H9 (cell line): ENCODE data around the gene GCC2. TPM values are rescaled to one million over a fixed set of nuclear protein-coding genes. Genes with fewer than 3 reads are reported as not detected.

Source experiments
- DNase-seq: peaks from one replicate; pipeline ENCODE4 v3.0.0-alpha.2; 2017
- H2AFZ ChIP-seq: one replicate; pipeline ENCODE4 v1.6.1; 2013; ENCODE audit warnings: mild to moderate bottlenecking, low read length, control low read depth, moderate library complexity
- H2AK5ac ChIP-seq: 2 replicates; pipeline ENCODE4 v1.6.1; 2013; ENCODE audit warnings: low read length, control low read depth, mixed read lengths; ENCODE audit not compliant: insufficient read length
- H2BK120ac ChIP-seq: one replicate; pipeline ENCODE4 v1.6.1; 2013; ENCODE audit warnings: low read depth, mild to moderate bottlenecking, low read length, control low read depth, inconsistent platforms; ENCODE audit not compliant: poor library complexity, severe bottlenecking
- H2BK12ac ChIP-seq: 2 replicates; pipeline ENCODE4 v1.6.1; 2013; ENCODE audit warnings: low read length, control low read depth, mixed read lengths, low read depth; ENCODE audit not compliant: insufficient read length
- H2BK15ac ChIP-seq: 2 replicates; pipeline ENCODE4 v1.6.1; 2013; ENCODE audit warnings: low read depth, low read length, control low read depth
- H2BK20ac ChIP-seq: one replicate; pipeline ENCODE4 v1.6.1; 2013; ENCODE audit warnings: low read depth, mild to moderate bottlenecking, low read length, control low read depth, inconsistent platforms; ENCODE audit not compliant: poor library complexity, severe bottlenecking
- H2BK5ac ChIP-seq: 2 replicates; pipeline ENCODE4 v1.6.1; 2013; ENCODE audit warnings: low read length, control low read depth, mixed read lengths; ENCODE audit not compliant: insufficient read length
- H3K14ac ChIP-seq: 2 replicates; pipeline ENCODE4 v1.6.1; 2013; ENCODE audit warnings: low read length, control low read depth; ENCODE audit not compliant: insufficient read depth
- H3K18ac ChIP-seq: 2 replicates; pipeline ENCODE4 v1.6.1; 2013; ENCODE audit warnings: low read depth, mild to moderate bottlenecking, mixed read lengths, low read length, control low read depth; ENCODE audit not compliant: insufficient read length
- H3K23ac ChIP-seq: 2 replicates; pipeline ENCODE4 v1.6.1; 2013; ENCODE audit warnings: low read length, control low read depth, mixed read lengths, low read depth; ENCODE audit not compliant: insufficient read length
- H3K23me2 ChIP-seq: 2 replicates; pipeline ENCODE4 v1.6.1; 2013; ENCODE audit warnings: low read depth, mild to moderate bottlenecking, mixed read lengths, low read length, control low read depth; ENCODE audit not compliant: insufficient read length, poor library complexity, severe bottlenecking
- H3K27ac ChIP-seq: 2 replicates; pipeline ENCODE4 v1.5.1; 2013; ENCODE audit warnings: low read length, control low read depth, mixed read lengths, low read depth; ENCODE audit not compliant: insufficient read length
- H3K27me3 ChIP-seq: 2 replicates; pipeline ENCODE4 v1.6.1; 2013; ENCODE audit warnings: low read length, control low read depth, inconsistent platforms; ENCODE audit not compliant: insufficient read depth
- H3K4ac ChIP-seq: 2 replicates; pipeline ENCODE4 v1.6.1; 2013; ENCODE audit warnings: low read depth, mild to moderate bottlenecking, control low read depth, inconsistent platforms, low read length, moderate library complexity
- H3K4me1 ChIP-seq: 2 replicates; pipeline ENCODE4 v1.6.1; 2013; ENCODE audit warnings: low read length, control low read depth, inconsistent platforms; ENCODE audit not compliant: insufficient read depth
- H3K4me2 ChIP-seq: 2 replicates; pipeline ENCODE4 v1.6.1; 2013; ENCODE audit warnings: low read length, control low read depth, mixed read lengths; ENCODE audit not compliant: insufficient read length, insufficient read depth
- H3K56ac ChIP-seq: 2 replicates; pipeline ENCODE4 v1.6.1; 2013; ENCODE audit warnings: low read depth, mild to moderate bottlenecking, mixed read lengths, low read length, control low read depth; ENCODE audit not compliant: insufficient read length
- H3K79me1 ChIP-seq: 2 replicates; pipeline ENCODE4 v1.6.1; 2013; ENCODE audit warnings: low read depth, mild to moderate bottlenecking, moderate library complexity, low read length, control low read depth, inconsistent platforms; ENCODE audit not compliant: insufficient read depth, poor library complexity, severe bottlenecking
- H3K79me2 ChIP-seq: 2 replicates; pipeline ENCODE4 v1.6.1; 2013; ENCODE audit warnings: low read length, control low read depth, inconsistent platforms; ENCODE audit not compliant: insufficient read depth
- H3K9ac ChIP-seq: 2 replicates; pipeline ENCODE4 v1.6.1; 2013; ENCODE audit warnings: low read length, control low read depth, mixed read lengths; ENCODE audit not compliant: insufficient read length; ENCODE audit errors: extremely low read depth
- H3K9me3 ChIP-seq: one replicate; pipeline ENCODE4 v1.6.1; 2013; ENCODE audit warnings: low read depth, low read length, inconsistent platforms; ENCODE audit not compliant: control insufficient read depth
- H3T11ph ChIP-seq: one replicate; pipeline ENCODE4 v1.6.1; 2013; ENCODE audit warnings: mild to moderate bottlenecking, low read length, control low read depth, inconsistent platforms
- H4K20me1 ChIP-seq: one replicate; pipeline ENCODE4 v1.6.1; 2013; ENCODE audit not compliant: control insufficient read depth, insufficient read length, insufficient read depth
- H4K5ac ChIP-seq: 2 replicates; pipeline ENCODE4 v1.6.1; 2013; ENCODE audit warnings: low read depth, mild to moderate bottlenecking, mixed read lengths, low read length, control low read depth; ENCODE audit not compliant: insufficient read length
- H4K8ac ChIP-seq: replicated peaks from 2 replicates; pipeline ENCODE4 v1.6.1; 2013; ENCODE audit warnings: low read length, control low read depth, mixed read lengths, low read depth; ENCODE audit not compliant: insufficient read length
- H4K91ac ChIP-seq: 2 replicates; pipeline ENCODE4 v1.6.1; 2013; ENCODE audit warnings: low read depth, mild to moderate bottlenecking, moderate library complexity, mixed read lengths, low read length, control low read depth; ENCODE audit not compliant: insufficient read length
- H3K27ac Mint-ChIP-seq, 3 experiments: 2 replicates in 2 of 3; 3 replicates in 1 of 3; pipeline ENCODE4 v1.8.0; 2020 to 2021; ENCODE audit warnings: mixed read lengths in 3 of 3, mild to moderate bottlenecking in 1 of 3, moderate library complexity in 1 of 3
- H3K27me3 Mint-ChIP-seq: 2 replicates; pipeline ENCODE4 v1.8.0; 2021; ENCODE audit warnings: low read depth, mild to moderate bottlenecking, moderate library complexity, mixed read lengths
- H3K36me3 Mint-ChIP-seq, 3 experiments: 2 replicates in 2 of 3; 3 replicates in 1 of 3; pipeline ENCODE4 v1.8.0; 2020 to 2021; ENCODE audit warnings: low read depth in 3 of 3, mixed read lengths in 3 of 3; ENCODE audit not compliant: insufficient read depth in 1 of 3
- H3K4me1 Mint-ChIP-seq, 2 experiments: 2 replicates each; pipeline ENCODE4 v1.8.0; 2020; ENCODE audit warnings: mixed read lengths in 2 of 2
- H3K4me3 Mint-ChIP-seq, 2 experiments: 2 replicates in 1 of 2; 3 replicates in 1 of 2; pipeline ENCODE4 v1.8.0; 2020 to 2021; ENCODE audit warnings: mild to moderate bottlenecking in 2 of 2, mixed read lengths in 2 of 2, moderate library complexity in 1 of 2
- H3K9me3 Mint-ChIP-seq, 2 experiments: 2 replicates in 1 of 2; 3 replicates in 1 of 2; pipeline ENCODE4 v1.8.0; 2020; ENCODE audit warnings: mild to moderate bottlenecking in 2 of 2, mixed read lengths in 2 of 2, moderate library complexity in 1 of 2
- CTCF ChIP-seq: fragments of 200-600 bp; sonication (generic); conservative IDR thresholded peaks from 3 replicates; pipeline ENCODE4 v1.8.0; 2021; ENCODE audit warnings: antibody characterized with exemption, mild to moderate bottlenecking
- WGBS: extraction: QIAGEN DNeasy Blood & Tissue Kit; methylation state at CpG from one replicate; pipeline ENCODE4 v1.1.7; 2013; ENCODE audit warnings: missing lambda C conversion rate, low lambda C conversion rate, mixed read lengths; ENCODE audit not compliant: insufficient read length; ENCODE audit errors: extremely low coverage; 5-methylcytosine and 5-hydroxymethylcytosine counted together
- total RNA-seq: library from RNA; stranded (reverse); gene quantifications from 2 replicates; pipeline ENCODE4 v1.2.1, GENCODE V29; 2021

GCC2 gene
- total RNA-seq, 1 experiment from 2014 or later = 53.3 TPM

GRCh38 chr2:108414945-108415344 lies 34.1 kb upstream of the GCC2 start:
- H2BK12ac ChIP-seq = no peak overlapping the region
- no CpG with 5 or more reads among the region's 2 CpGs for WGBS

More at GRCh38 chr2:108414945-108415344, 34.1 kb upstream of the GCC2 start:
- H3K27ac ChIP-seq = no peak overlapping the region
- no peak overlapping the region for H3K4me3 Mint-ChIP-seq
- no peaks in the 10 kb centered on the region for H3K23me2 ChIP-seq
- no peak overlapping the region for H3T11ph ChIP-seq
- no peak overlapping the region for H3K4me2 ChIP-seq
- no peak overlapping the region for H3K4ac ChIP-seq
- H3K79me1 ChIP-seq = no peaks in the 10 kb centered on the region
- H4K5ac ChIP-seq = no peak overlapping the region
- no peak overlapping the region for H2BK120ac ChIP-seq
- H2AK5ac ChIP-seq = no peak overlapping the region
- no peaks in the 10 kb centered on the region for H3K4me1 Mint-ChIP-seq
- H3K9me3 ChIP-seq = no peaks in the 10 kb centered on the region
- H4K91ac ChIP-seq = no peak overlapping the region
- no peak overlapping the region for H2BK5ac ChIP-seq
- no peaks in the 10 kb centered on the region for H3K4me1 ChIP-seq
- H3K27me3 Mint-ChIP-seq = no peaks in the 10 kb centered on the region
- no peak overlapping the region for H3K23ac ChIP-seq
- no peak overlapping the region for H2BK15ac ChIP-seq
- H2AFZ ChIP-seq = no peak overlapping the region
- no peak overlapping the region for H4K8ac ChIP-seq
- no peak for DNase-seq
- H3K14ac ChIP-seq = no peak overlapping the region
- H3K27ac Mint-ChIP-seq = no peak overlapping the region
- no peaks in the 10 kb centered on the region for H3K27me3 ChIP-seq
- no peak overlapping the region for H3K56ac ChIP-seq
- H3K79me2 ChIP-seq = no peaks in the 10 kb centered on the region
- TF ChIP-seq CTCF = no peak
- H3K9ac ChIP-seq = no peak overlapping the region
- no peak overlapping the region for H2BK20ac ChIP-seq
- H3K36me3 Mint-ChIP-seq = no peaks in the 10 kb centered on the region
- no peaks in the 10 kb centered on the region for H4K20me1 ChIP-seq
- no peak overlapping the region for H3K18ac ChIP-seq
- H3K9me3 Mint-ChIP-seq = no peaks in the 10 kb centered on the region
